ENCODE measurements around the gene SSR2.

The SSR2 gene

DNA sequence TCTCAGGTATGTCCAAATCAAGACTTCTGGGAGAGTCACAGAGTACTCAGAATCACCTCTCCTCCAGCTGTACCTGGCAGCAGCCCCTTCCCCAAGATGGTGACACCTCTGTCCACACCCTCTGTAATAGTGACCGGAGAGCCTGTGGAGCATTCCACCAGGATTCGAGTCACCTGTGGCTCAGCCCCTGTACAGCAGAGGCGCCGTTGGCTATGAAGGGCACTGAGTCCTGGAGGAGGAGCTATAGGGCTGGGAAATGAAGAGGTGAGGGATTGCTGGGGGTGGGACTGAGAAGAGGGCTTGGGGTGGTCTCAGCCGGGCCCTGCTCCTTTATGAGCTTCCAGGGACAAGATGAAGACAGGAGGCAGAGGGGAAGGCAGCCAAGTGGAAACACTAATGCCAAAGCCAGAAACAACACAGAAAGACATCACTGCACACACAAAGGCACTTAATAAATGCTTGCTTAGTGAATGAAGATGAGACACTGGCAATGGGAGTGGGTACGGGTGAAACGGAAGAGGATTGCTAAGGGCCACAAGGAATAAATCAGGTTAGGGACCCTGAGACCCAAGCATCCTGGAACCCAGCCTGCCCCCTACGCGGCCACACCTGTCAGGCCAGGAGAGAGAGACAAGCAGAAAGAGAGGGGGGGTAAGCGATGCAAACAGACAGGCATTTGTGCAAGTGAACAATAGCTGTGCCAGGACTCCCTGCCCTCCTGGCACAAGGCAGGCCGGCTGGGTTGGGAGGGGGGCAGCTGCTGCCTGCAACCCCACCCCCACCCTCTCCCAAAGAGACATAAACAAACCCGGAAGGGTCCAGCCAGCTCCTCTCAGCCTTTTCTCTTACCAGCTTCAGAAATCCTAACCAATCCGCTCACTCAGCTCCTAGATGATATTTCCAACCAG lies 46.3 kb downstream of the SSR2 start:
- DNase-seq (ENCODE audit: low read depth in 2 of 2): no peak

- no peak for DNase-seq (ENCODE audit: low read depth in 2 of 2)
Measured at GRCh38 chr1:155973723-155974122, 47.0 kb downstream of the SSR2 start.

DNA sequence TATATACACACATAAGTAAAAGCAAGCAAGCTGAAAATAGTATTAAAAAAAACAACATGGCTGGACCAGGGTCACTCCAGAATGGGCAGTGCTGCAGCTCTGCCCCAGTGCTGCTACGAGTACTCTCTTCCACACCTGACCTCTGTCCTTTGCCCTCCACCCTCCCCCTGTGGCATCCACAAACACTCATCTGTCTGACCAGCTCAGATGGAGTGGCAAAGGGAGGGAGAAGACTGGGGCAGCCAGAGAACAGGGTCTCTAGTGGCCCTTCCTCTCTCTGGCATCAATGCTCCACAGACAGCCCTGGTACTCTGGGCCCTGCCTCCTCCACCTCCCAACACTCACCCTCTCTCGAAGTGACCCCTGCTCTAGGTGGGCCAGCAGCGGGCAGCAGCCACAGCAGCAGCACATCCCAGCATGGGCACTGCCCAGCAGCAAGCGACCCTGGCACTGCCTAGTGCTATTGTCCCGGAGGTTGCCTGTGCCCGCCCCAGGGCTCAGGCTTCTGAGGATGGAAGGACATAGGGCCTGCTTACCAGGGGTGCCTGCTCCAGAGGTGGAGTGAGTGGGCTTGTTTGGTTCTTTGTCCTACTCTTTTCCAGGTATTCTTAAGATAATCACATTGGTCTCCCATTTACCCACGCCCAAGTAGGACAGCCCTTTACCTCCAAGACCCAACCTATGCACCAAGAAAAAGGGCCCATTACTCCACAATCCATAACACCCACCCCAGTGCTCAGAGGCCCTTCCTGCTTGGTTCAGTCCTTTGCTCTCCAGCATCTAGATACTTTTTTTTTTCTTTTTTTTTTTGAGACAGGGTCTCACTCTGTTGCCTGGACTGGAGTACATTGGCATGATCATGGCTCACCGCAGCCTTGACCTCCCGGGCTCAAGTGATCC lies 48.6 kb downstream of the SSR2 start:
- DNase-seq (ENCODE audit: low read depth in 2 of 2): no peak

DNA sequence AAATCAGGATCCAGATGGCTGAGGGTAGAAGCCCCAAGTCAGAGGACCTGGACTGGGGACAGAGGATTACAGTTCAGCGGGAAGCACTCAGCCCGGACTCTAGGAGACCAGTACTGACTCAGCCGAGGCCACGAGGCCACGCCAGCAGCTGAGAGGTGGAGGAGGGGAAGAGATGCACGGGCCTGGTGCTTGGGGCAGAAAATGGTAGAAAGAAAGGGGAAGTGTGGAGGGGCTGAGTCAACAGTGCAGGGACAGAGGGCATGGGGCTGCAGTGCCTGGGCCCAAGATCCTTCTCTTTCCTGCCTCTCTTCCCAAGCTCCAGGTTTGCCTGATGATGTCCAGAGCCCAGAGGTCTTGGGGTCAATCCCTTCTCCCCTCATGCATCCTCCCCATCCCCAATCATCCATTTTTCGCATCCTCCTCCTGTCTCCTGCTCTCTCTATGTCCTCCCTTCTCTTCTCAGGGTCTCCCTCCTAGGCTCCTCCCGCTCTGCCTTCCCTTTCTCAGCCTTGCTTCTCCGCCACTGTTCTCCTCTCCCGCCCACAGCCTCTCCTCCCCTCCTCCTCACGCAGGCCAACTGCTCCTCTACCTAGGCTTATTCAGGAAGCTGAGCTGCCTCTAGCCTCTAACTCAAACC lies 50.1 kb downstream of the SSR2 start:
- DNase-seq (ENCODE audit: low read depth in 2 of 2): no peak

GRCh38 chr1:155969377-155969791 lies 51.4 kb downstream of the SSR2 start:
- no peak for DNase-seq (ENCODE audit: low read depth in 2 of 2)

DNA sequence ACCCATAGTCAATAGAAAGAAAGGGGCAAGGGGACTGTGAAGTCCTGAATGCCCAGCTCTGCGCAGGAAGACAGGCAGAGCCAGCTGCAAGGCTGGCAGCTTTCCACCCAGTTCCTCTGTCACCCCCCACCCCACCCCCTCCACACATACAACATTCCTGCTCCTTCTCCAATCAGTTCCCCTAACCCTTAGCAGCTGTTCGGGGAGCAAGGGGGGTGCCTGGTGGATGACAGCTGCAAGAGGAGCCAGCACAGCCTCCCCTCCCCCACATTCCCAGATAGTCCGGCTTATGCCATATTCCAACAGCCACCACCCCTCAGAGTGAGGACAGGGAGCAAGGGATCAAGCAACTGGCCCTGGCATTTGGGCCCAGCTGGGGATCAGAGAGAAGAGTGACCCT lies 52.1 kb downstream of the SSR2 start:
- no peak for DNase-seq (ENCODE audit: low read depth in 2 of 2)

GRCh38 chr1:155968051-155968400 lies 52.7 kb downstream of the SSR2 start:
- no peak for DNase-seq (ENCODE audit: low read depth in 2 of 2)

DNA sequence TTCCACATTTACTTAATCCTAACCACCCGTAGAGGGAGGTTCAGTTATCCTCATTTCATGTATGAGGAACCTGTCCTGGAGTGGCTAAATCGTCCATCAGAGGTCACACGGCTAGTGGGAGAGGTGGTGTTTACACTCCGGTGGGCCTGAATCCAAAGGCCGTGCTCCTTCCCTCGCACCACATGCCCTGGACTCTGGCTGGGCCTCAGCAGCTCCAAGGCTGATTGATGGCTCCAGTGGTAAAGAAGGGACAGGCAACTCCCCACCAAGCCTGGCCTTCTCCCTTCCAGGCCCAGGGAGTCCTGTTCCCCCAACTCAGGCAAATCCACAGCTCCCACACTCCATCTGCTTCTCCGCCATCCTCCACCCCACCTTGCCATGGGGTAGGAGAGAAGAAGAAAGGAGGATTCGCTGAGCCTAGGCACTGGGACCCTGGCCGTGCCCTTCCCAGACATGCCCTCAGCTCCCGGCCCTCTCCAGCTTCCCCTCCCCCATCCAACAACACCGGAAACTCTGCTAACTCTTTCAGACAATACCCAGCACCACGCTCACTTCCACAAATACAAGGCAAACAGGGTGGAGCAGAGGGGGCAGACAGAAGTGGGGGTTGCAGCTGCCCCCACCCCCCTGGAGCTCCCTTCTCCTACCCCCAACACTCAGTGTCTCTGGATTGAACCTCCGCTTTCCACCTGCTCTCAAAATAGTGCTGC lies 53.3 kb downstream of the SSR2 start:
- no peak for DNase-seq (ENCODE audit: low read depth in 2 of 2)

- DNase-seq (ENCODE audit: low read depth in 2 of 2): no peak
Measured at GRCh38 chr1:155966750-155967149, 54.0 kb downstream of the SSR2 start.

- DNase-seq (ENCODE audit: low read depth in 2 of 2): no peak
Measured at GRCh38 chr1:155966135-155966534, 54.6 kb downstream of the SSR2 start.

GRCh38 chr1:155964193-155964592 lies 56.6 kb downstream of the SSR2 start:
- no peak for DNase-seq (ENCODE audit: low read depth in 2 of 2)

GRCh38 chr1:155962599-155963211 lies 58.0 kb downstream of the SSR2 start:
- DNase-seq (ENCODE audit: low read depth in 2 of 2): no peak

DNA sequence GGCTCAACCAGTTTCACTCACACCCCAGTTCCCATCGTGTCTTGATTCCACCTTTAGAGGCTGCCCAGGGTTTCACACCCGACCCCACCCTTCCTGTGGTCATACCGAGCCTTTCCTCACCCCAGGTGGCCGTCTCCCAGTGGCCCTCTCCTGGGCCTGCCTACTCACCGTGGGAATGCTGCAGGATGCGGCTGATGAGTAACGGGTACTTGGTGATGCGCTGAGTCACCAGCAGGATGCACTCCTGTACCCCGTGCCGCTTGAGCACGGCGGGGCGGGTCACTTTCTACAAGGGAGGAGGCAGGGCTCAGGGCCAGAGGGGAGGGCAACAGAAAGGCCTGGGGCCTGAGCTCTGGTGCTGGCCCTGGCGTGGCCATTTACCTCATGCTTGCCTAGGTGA lies 58.8 kb downstream of the SSR2 start:
- no peak for DNase-seq (ENCODE audit: low read depth in 2 of 2)

GRCh38 chr1:155960081-155960745 lies 60.5 kb downstream of the SSR2 start:
- no peak for DNase-seq (ENCODE audit: low read depth in 2 of 2)

All from stimulated activated CD4-positive, alpha-beta T cell treated with anti-CD3 and anti-CD28 coated beads, Interleukin-1b, Interleukin-23, amount 100 ng/mL, for 4 hours (primary cell).